Mesothelial cell of epicardium (in vitro differentiated cells): ENCODE data around the gene KLF12. TPM values are rescaled to one million over a fixed set of nuclear protein-coding genes. Genes with fewer than 3 reads are reported as not detected.

Source experiments
- DNase-seq, 2 experiments: peaks; one replicate each; pipeline ENCODE4 v3.0.0; 2021; ENCODE audit warnings: low spot score in 2 of 2; ENCODE audit not compliant: unreplicated experiment in 2 of 2
- H3K27ac Mint-ChIP-seq: 2 replicates; pipeline ENCODE4 v1.8.0; 2021; ENCODE audit warnings: mixed read lengths
- H3K27me3 Mint-ChIP-seq: 2 replicates; pipeline ENCODE4 v1.8.0; 2021; ENCODE audit warnings: low read depth, mixed read lengths
- H3K36me3 Mint-ChIP-seq: 2 replicates; pipeline ENCODE4 v1.8.0; 2021; ENCODE audit warnings: mixed read lengths
- H3K4me1 Mint-ChIP-seq: 2 replicates; pipeline ENCODE4 v1.8.0; 2021; ENCODE audit warnings: mixed read lengths
- H3K4me3 Mint-ChIP-seq: 2 replicates; pipeline ENCODE4 v1.8.0; 2021; ENCODE audit warnings: mild to moderate bottlenecking, moderate library complexity, mixed read lengths
- H3K9me3 Mint-ChIP-seq: 2 replicates; pipeline ENCODE4 v1.8.0; 2021; ENCODE audit warnings: mixed read lengths
- total RNA-seq: library from RNA; stranded (reverse); gene quantifications from 3 replicates; pipeline ENCODE4 v1.2.1, GENCODE V29; 2021
- TF ChIP-seq, protein P1 (sequence below): fragments of 200-600 bp; sonication (generic); IDR thresholded peaks from one replicate; pipeline ENCODE4 v1.5.0; 2021; ENCODE audit warnings: antibody characterized with exemption; ENCODE audit not compliant: unreplicated experiment

The KLF12 gene
- total RNA-seq, 1 donor from 2014 or later, result 33.9 TPM

GRCh38 chr13:74135326-74136083 is 1.3 kb upstream of the KLF12 start:
- H3K27me3 Mint-ChIP-seq, result no peaks in the 10 kb centered on the region
- DNase-seq, result peak; percentile 45 to 70
- no peak overlapping the region for H3K27ac Mint-ChIP-seq
- no peak overlapping the region for H3K4me3 Mint-ChIP-seq
- peaks cover 16% of the 10 kb centered on the region for H3K4me1 Mint-ChIP-seq
- TF ChIP-seq, protein P1, sequence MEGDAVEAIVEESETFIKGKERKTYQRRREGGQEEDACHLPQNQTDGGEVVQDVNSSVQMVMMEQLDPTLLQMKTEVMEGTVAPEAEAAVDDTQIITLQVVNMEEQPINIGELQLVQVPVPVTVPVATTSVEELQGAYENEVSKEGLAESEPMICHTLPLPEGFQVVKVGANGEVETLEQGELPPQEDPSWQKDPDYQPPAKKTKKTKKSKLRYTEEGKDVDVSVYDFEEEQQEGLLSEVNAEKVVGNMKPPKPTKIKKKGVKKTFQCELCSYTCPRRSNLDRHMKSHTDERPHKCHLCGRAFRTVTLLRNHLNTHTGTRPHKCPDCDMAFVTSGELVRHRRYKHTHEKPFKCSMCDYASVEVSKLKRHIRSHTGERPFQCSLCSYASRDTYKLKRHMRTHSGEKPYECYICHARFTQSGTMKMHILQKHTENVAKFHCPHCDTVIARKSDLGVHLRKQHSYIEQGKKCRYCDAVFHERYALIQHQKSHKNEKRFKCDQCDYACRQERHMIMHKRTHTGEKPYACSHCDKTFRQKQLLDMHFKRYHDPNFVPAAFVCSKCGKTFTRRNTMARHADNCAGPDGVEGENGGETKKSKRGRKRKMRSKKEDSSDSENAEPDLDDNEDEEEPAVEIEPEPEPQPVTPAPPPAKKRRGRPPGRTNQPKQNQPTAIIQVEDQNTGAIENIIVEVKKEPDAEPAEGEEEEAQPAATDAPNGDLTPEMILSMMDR, result no peak
- no peaks in the 10 kb centered on the region for H3K36me3 Mint-ChIP-seq
- no peaks in the 10 kb centered on the region for H3K9me3 Mint-ChIP-seq

DNA sequence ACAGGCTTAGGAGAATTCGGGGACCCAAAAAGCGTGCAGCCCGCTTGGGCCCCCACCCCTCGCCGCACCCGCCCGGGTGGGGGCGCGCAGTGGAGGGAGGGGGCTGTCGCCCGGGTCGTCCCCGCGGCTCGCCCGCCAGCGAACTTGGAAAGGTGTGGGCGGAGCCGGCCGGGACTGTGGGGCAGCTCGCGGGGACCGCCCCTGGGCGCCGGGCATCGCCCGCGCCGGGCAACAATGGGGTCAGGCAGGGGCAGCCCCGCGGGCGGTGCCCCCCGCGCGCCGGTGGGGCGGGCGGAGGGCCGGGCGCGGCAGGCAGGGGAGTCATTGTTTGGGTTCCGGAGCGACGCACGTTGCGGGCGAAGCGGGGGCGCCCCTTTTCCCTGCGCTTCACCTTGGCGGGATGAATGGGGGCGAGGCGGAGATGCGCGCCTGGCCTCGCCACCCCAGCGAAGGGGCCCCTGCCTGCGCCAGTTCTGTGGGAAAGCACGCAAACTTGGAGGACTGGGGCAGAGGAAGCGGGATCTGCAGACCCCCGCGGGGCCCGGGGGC is 647 bp upstream of the KLF12 start:
- H3K4me3 Mint-ChIP-seq, result peak overlapping the region; percentile 80
- H3K9me3 Mint-ChIP-seq, result no peaks in the 10 kb centered on the region
- H3K27me3 Mint-ChIP-seq, result no peaks in the 10 kb centered on the region
- TF ChIP-seq, protein P1, result no peak
- H3K4me1 Mint-ChIP-seq, result peaks cover 17% of the 10 kb centered on the region
- DNase-seq, result peak; percentile 39 to 74
- H3K27ac Mint-ChIP-seq, result peak overlapping the region; percentile 74
- H3K36me3 Mint-ChIP-seq, result no peaks in the 10 kb centered on the region

- Mint-ChIP-seq H3K36me3 (no peaks in the 10 kb centered on the region), H3K27me3 (no peaks in the 10 kb centered on the region), H3K4me1 (peaks cover 25% of the 10 kb centered on the region), H3K27ac (peak overlapping the region; percentile 99), H3K4me3 (peak overlapping the region; percentile 100), H3K9me3 (no peaks in the 10 kb centered on the region)
- TF ChIP-seq, protein P1, result no peak
- peak; percentile 76 to 88 for DNase-seq
Observed at GRCh38 chr13:74133657-74134201, 475 bp downstream of the KLF12 start.

DNA sequence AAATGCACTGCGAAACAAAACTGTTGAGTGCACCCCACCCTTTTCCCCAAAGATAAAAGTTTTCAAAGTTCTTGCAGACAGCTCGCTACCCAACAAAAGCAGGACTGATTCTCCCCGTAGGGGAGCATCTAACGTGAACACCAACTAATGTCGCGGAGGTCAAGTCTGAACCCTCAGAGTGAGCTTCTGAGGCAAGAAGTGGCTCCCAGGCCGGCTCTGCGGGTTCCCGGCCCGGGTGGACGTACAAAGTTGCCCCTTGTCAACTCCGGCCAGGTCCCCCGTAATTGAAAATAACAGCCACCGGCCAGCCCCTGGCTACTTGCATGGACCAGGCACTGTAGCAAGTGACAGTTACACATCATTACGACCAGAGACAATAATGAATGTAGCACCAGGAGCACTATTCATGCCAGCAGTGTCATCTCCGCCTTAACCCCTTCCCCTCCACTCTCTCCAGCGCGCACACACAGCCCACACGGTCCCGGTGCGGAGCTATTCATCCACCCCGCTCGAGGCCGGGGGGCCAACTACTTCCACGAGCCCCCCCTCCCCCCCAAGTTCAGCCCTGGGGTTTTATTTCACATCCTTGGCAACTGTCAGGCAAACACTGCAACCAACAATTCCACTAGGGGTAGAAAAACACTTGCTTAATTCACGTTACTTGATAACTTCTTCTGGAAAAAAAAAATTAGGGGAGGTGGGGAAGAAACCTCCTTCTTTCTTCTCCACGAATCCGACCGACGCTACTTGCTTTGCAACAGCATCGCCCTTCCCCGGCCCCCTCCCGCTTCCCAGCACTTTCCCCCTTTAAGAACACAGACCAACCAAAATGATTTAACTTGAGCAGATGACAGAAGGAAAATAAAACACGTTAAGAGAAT is 1.2 kb downstream of the KLF12 start:
- DNase-seq, result peak in 1 of 2 experiments; percentile 47
- H3K36me3 Mint-ChIP-seq, result no peaks in the 10 kb centered on the region
- TF ChIP-seq, protein P1, result no peak
- no peaks in the 10 kb centered on the region for H3K9me3 Mint-ChIP-seq
- peak overlapping the region; percentile 100 for H3K4me3 Mint-ChIP-seq
- peaks cover 32% of the 10 kb centered on the region for H3K4me1 Mint-ChIP-seq
- H3K27ac Mint-ChIP-seq, result peak overlapping the region; percentile 99
- H3K27me3 Mint-ChIP-seq, result no peaks in the 10 kb centered on the region

DNA sequence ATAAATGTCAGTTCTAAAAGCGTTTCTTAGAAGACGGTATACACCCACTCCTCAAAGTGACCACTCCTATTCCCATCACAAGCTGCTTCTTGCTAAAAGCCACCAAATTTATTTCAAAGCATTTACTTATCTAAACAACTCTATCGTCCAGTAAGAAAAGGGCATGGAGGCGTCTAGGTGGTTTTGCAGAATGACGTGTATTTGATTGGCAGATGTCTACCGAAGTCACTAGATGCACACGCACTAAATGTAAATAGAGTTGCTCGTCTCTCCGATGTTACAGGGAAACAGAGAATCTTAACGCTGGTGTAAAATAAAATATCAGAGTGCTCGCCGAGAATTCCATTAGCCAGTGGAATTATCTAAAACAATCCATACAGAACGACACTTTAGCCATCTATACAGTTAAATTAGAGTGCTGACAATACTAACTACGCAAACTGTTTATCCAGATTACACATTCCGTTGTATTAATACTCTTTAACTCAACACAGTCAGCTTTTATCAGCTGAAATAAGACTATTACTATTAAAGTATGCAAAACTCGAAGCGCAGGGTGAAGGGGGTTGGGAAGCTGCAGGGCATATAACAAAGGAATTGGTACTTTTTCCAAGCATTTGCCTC is 1.9 kb downstream of the KLF12 start:
- TF ChIP-seq, protein P1, result no peak
- no peaks in the 10 kb centered on the region for H3K9me3 Mint-ChIP-seq
- H3K36me3 Mint-ChIP-seq, result no peaks in the 10 kb centered on the region
- no peak for DNase-seq
- H3K4me1 Mint-ChIP-seq, result peaks cover 37% of the 10 kb centered on the region
- H3K27ac Mint-ChIP-seq, result peak overlapping the region; percentile 99
- H3K4me3 Mint-ChIP-seq, result peak overlapping the region; percentile 100
- H3K27me3 Mint-ChIP-seq, result no peaks in the 10 kb centered on the region
